OCI-LY1 (cell line): ENCODE measurements around the gene IRAK3.

Source experiments
- EZH2 ChIP-seq: fragments of 200-600 bp; sonication (generic), shearing (Covaris generic); IDR thresholded peaks from 2 replicates; pipeline ENCODE4 v1.8.0; 2017; ENCODE audit warnings: borderline replicate concordance, mixed run types, mild to moderate bottlenecking, antibody characterized with exemption, low read length, moderate library complexity, mixed read lengths
- TF ChIP-seq, protein P1 (sequence below): fragments of 200-600 bp; sonication (generic), shearing (Covaris generic); IDR thresholded peaks from 2 replicates; pipeline ENCODE4 v1.5.1; 2017; ENCODE audit warnings: mild to moderate bottlenecking, antibody characterized with exemption, low read length, moderate library complexity, mixed read lengths

DNA sequence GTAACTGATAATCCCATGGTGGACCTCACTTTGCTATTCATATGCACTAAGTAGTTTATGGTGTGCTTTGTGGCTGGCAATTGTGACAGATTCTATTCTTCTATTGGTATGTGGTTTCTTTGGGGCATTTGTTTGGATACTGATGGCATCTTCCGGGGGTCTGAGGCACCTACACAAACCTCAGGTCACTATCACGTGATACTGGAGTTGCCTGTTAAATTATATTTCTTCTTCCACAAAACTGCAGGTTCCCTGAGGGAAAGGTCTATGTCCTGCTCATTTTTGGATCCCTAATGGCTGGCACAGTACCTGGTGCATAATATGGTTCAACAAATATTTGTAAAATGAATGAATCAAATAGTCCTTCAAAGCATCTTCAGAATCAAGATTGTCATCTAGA, 63.8 kb downstream of the IRAK3 start:
- TF ChIP-seq, protein P1, sequence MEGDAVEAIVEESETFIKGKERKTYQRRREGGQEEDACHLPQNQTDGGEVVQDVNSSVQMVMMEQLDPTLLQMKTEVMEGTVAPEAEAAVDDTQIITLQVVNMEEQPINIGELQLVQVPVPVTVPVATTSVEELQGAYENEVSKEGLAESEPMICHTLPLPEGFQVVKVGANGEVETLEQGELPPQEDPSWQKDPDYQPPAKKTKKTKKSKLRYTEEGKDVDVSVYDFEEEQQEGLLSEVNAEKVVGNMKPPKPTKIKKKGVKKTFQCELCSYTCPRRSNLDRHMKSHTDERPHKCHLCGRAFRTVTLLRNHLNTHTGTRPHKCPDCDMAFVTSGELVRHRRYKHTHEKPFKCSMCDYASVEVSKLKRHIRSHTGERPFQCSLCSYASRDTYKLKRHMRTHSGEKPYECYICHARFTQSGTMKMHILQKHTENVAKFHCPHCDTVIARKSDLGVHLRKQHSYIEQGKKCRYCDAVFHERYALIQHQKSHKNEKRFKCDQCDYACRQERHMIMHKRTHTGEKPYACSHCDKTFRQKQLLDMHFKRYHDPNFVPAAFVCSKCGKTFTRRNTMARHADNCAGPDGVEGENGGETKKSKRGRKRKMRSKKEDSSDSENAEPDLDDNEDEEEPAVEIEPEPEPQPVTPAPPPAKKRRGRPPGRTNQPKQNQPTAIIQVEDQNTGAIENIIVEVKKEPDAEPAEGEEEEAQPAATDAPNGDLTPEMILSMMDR = no peak
- no peak for TF ChIP-seq EZH2
